HG03575 (cell line): ENCODE data around the gene TECPR2.

Experiments used
- ATAC-seq: cut with Tn5 transposase; IDR thresholded peaks from one replicate; pipeline ENCODE4 v1.9.1; 2021; ENCODE audit not compliant: unreplicated experiment, insufficient number of reproducible peaks, low FRiP score; ENCODE audit errors: extremely low read depth

TECPR2 gene

DNA sequence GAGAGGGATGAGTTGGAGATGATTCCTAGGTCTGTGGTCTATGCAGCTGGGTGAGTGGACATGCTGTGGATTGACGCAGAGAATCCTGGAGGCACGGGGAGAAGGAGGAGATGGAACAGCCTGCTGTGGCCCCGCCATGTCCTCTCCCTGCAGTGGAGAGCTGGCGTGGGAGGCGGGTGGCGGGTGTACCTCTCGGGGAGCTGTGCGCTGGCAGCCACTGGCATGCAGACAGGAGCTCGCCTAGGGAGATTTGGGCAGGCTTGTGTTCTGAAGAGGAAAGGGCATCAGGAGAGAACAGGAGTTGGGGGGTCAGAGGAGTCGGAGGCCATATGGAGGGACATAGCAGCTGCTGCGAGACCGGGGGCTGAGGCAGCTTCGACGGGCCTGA is 56.1 kb downstream of the TECPR2 start:
- no peak for ATAC-seq

DNA sequence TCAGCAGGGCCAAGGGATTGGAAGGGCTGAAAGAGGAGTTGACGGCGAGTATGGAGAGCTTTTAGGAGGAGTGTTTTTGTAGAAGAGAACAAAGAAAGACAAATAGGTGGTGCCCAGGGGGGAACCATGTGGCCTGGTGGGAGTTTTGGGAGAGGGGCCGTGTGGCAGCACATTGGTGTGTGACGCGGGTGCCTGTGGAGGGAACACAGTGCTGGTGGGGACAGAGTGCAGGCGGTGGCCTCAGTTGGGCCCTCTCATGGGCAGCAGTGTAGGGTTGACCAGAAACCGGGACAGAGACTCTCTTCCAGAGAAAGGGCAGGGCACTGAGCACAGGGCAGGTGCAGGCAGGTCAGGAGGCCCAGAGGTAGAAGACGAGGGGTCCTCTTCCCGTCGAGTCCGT is 56.5 kb downstream of the TECPR2 start:
- no peak for ATAC-seq

- ATAC-seq: no peak
Measured at GRCh38 chr14:102419716-102420115, 57.0 kb downstream of the TECPR2 start.

- no peak for ATAC-seq
Measured at GRCh38 chr14:102421411-102422057, 58.8 kb downstream of the TECPR2 start.

DNA sequence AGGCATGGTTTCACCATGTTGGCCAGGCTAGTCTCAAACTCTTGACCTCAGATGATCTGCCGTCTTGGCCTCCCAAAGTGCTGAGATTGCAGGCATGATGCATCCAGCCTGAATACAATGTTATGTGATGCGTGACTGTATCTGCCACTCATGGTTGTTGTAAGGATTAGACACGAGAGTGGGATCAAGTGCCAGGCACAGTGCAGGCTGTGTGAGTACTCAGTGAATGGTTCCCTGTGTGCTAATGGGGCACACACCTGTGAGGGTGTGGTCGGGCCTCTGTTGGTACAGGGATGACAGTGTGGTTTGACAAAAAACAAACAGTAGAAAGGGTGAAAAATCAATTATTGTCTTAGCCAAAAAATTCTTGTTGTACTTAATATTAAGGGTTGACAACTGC is 61.8 kb downstream of the TECPR2 start:
- ATAC-seq: no peak

GRCh38 chr14:102424923-102425322 is 62.2 kb downstream of the TECPR2 start:
- no peak for ATAC-seq

DNA sequence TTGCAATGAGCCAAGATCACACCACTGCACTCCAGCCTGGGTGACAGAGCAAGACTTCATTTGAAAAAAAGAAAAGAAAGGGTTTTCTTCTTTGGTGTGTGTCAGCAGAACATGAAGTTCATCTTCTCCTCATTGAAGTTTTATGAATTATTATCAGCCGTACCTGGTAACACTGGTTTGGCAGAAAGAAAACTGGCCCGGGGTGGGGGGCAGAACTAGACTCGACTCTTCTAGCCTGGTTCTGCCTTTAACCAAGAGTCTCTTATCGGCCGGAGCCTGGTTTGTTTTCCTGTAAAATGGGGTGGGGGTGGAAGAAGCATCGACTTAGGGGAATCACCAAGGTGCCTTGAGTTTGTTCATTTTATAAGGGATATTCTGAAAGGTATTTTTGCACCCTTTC is 64.1 kb downstream of the TECPR2 start:
- ATAC-seq: no peak

- ATAC-seq: no peak
Measured at GRCh38 chr14:102427642-102428041, 64.9 kb downstream of the TECPR2 start.

GRCh38 chr14:102430212-102430908 is 67.6 kb downstream of the TECPR2 start:
- no peak for ATAC-seq

DNA sequence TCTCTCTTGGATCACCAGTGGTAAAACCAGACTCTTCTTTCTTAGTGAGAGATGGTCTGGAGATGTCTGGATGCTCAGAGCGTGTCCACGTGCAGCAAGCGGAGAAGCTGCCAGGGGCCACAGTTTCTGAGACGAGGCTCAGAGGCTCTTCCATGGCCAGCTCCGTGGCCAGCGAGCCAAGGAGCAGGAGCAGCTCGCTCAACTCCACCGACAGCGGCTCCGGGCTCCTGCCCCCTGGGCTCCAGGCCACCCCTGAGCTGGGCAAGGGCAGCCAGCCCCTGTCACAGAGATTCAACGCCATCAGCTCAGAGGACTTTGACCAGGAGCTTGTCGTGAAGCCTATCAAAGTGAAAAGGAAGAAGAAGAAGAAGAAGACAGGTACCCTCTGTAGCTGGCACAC is 69.0 kb downstream of the TECPR2 start:
- ATAC-seq: no peak

GRCh38 chr14:102434647-102435175 is 72.0 kb downstream of the TECPR2 start:
- ATAC-seq: no peak

DNA sequence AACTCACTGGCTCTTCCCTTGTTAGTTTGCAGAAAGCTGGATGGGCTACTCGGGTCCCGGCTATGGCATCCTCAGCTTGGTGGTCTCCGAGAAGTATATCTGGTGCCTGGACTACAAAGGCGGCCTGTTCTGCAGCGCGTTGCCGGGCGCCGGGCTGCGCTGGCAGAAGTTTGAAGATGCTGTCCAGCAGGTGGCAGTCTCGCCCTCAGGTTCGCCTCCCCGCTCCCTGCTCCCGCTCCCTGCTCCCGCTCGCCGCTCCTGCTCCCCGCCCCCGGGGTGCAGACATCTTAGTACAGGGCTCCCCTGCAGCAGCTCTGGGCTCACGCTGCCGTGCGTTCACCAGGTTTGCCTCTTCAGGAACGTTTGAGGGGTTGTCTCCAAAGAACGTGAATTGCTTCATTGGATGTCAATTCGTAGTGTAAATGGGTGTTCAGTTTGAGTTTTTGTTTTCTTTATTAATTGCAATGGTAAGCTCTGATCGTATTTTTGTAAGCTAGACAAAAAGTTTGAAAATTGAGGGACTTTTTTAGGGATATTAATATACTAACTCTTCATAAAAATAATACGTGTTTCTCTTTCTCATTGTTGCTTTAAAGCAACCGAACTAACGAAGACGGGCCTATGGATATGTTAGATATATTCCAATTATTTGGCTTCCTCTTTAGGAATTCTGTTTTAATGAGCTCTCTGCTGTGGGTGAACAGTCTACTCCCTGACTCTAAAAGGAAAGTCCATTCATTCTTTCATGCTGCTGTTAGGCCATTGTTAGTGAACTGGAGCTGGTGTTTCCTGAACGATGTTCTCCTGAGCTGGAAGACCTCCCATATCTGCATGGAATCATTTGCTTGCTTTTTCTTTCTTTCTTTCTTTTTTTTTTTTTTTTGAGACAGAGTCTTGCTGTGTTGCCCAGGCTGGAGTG is 75.5 kb downstream of the TECPR2 start:
- ATAC-seq: no peak

DNA sequence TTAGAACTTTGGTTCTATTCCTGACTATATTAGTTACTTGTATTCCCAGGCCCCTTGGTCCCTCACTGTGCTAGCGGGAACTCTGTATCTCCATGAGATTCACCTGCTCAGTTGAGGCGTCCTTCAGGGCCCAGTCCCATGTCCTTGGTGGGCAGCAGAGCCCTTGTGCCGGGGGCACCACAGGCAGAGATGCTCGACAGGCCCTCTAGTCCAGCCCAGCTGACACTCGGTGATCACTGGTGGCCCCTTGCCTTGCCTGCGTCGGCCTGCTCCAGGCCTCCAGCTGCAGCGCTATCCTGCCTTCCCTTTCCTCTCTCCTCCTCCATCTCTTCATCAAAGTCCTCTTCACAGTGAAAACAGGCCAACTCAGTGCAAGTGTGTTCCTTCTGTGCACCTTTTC is 76.8 kb downstream of the TECPR2 start:
- ATAC-seq: no peak

GRCh38 chr14:102440392-102440791 is 77.7 kb downstream of the TECPR2 start:
- ATAC-seq: no peak

DNA sequence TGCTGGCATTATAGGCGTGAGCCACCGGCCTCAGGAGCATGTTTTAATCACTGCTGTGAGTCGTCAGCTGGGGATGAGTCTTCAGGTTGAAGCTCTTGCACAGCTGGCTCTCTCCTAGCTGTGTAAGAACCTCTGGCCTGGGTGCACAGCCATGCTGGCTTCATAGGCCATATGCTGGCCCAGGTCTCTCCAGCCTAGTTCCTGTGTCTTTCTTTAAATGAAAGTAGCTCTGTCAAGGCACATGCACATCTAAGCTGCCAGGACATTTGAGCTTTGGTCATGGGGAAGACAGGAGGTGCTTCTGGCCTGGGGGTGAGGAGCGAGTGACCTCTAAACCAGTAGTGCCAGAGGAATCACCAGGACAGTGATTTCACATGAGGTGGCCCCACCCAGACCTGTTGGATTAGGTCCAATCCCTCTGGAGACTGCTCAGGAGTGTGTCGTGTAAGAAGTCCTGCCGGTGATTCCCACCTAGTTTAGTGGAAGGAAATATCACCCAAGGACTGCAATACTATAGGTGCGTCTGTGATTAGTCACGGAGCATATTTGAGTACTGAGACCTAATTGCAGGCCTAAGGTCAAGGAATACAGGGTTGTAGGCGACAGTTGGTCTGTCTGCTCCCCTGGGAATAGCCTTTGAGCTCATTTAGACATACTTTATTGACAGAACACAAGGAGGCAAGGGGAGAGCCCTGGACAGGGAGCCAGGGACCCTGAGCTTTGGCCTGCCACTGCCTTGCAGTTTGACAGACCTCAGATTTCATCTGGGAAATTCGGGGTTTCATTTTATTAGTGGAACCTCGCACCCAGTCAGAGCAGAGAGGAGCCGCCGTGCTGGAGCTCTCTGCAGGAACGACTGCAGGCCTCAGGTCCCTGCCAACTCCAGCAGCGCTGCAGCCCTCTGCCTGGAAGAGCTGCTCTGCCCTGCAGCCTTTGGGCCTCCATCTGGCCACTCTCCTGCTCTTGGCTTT is 79.8 kb downstream of the TECPR2 start:
- ATAC-seq: no peak

GRCh38 chr14:102445066-102445465 is 82.3 kb downstream of the TECPR2 start:
- ATAC-seq: no peak

DNA sequence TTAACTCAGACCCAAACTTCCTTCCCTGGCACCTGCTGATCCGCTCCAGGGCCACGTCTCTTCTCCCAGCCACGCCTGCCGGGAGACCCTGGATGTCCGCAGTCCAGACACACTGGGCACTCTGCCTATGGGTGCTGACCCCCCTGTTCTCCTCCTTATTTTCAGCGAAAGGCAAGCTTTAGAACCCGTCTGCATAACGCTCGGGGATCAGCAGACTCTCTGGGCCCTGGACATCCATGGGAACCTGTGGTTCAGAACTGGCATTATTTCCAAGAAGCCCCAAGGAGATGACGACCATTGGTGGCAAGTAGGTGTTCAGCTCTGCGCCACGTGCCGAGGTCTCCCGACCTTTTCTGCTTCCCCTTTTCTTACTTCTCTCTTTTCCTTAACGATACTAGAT is 82.9 kb downstream of the TECPR2 start:
- no peak for ATAC-seq

DNA sequence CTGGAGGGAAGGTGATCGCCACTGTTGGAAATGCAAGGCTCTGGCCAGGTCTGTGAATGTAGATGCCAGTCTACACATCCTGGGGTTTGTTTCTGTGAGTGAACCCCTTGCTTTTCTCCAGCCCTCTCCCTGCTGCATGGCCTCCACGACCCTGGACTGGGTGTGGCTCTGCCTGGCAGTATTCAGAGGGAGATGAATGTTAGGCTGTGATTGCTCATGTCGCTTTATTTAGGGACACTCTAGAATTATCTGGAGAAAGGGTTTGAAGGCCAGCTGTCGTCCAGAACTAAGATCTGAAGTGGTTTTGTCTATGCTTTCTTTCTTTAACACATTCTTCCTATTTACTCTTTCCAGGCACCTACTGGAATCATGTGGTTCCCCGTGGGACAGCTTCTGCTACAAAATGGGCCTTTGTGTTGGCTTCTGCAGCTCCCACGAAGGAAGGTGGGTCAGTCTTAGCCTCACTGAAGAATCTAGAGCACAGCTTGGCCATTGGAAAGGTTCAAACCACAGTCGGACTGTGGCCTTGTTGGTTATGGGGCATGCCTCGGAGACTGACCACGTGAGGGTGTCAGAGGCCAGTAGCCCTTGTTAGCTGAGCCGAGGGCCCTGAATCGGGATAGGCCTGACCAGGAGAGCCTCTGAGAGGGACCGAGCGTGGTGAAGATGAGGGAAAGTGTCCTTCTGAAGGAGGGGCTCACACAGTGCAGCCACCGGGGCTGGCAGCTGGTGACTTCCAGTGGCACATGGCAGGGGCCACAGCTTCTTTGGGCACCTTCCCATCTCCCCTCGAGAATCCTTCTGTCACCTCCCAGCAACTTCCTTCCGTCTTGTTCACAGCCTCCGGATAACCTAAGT is 87.7 kb downstream of the TECPR2 start:
- ATAC-seq: no peak
